HG03378 (cell line): ENCODE measurements around the gene ARHGAP15.

Experiments
- ATAC-seq: cut with Tn5 transposase; IDR thresholded peaks from one replicate; pipeline ENCODE4 v1.9.1; 2021; ENCODE audit warnings: mild to moderate bottlenecking, moderate library complexity; ENCODE audit not compliant: unreplicated experiment

ARHGAP15 gene

DNA sequence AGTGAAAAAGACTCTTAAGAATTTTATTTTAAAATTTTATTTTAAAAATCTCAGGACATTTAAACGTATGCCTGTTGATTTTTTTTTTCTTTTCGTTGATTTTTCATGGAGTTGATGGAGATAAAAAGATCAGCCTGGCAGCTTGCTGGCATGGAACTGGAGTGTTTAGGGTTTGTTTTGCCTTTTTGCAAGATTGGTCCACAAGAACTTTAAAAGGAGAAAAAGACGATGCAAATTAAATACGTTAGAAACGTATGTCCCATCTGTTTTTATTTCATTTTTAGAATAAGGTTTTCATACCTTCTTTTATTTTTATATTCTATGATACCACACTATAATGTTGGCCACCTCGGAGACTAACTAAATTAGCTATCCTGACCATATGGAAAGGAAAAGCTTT is 254.9 kb downstream of the ARHGAP15 start:
- no peak for ATAC-seq

DNA sequence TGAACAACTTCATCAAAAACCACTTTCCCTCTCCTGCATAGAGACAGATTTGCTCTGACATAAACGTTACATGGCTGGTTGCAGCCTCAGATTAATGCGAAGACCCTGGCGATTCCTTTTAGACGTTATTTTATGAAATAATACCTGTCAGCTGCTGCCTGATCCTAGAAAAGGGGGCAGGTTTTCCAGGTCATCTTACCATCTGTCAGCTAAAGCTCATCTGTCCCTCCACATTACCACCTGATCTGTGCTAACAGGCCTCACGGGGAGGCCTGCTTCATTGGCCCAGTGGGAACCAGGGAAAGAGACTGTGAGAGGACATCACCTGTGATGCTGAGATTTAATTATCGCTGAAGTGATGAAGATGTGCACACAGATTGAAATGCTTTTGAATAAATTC is 261.0 kb downstream of the ARHGAP15 start:
- ATAC-seq: no peak

DNA sequence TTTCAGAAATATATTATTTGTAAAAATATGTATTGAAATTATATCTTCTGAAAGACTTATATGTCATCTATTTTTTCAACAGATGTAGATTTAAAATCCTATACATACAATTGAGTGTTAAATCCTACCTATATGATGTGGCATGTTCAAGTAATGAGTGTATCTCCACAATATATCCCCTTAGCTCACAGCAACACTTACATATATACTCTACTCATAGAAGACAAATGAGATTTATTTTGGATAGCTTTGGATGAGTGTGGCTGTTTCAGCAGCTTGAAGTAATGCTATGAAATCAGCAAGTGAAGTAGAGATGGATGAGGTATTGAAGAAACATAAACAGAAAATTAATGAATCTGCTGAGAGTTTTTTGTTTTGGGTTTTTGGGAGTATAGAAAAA is 263.1 kb downstream of the ARHGAP15 start:
- ATAC-seq: no peak

DNA sequence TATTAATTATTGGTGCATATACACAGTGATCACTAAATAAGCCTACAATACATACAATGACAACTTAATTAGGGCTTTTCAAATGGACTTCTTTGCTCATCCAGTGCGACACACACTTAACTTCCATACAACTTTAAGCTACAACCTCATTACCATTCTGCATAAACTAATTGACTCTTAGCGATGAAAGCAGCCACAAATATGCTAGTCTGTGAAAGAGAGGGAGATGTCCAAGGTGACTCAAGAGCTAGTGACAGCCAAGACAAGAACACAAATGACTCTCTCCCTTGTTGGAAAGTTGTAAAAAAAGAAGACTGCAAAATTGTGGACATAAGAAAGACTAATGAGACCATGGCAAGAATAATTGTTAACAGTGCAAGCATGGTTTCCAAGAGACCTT is 264.8 kb downstream of the ARHGAP15 start:
- no peak for ATAC-seq

DNA sequence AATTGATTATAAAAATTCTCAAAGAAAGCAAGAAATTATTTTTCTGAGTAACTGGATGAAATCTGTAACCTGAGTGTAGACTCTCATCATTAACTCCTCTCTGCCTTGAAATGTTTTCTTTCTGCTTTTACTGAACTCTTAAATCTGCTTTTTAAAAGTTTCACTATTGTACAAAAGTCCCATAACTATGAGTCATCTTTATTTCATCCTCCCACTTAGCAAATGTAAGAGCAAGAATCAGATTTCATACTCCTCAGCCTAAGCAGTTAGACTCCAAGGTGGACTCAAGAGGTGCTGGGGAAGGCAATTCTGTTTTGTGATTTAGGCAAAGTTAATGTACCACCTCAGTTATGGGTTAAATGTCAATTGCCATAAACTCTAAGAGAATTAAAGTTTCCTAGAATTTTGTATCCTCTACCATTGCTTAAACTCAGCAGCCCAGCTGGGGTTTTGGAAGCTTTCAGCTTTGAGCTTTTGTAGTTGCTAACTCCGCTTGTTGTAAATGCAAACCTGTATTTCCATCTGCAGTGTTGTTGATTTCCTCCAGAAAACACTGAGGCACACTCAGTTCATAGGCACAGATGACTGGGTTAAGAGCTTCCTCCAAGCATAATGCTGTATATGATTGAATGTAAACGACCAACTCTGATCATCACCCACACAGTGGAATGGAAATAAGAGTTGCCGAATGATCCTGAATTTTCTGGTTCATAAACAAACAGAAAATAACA is 268.8 kb downstream of the ARHGAP15 start:
- ATAC-seq: peak; percentile 74

DNA sequence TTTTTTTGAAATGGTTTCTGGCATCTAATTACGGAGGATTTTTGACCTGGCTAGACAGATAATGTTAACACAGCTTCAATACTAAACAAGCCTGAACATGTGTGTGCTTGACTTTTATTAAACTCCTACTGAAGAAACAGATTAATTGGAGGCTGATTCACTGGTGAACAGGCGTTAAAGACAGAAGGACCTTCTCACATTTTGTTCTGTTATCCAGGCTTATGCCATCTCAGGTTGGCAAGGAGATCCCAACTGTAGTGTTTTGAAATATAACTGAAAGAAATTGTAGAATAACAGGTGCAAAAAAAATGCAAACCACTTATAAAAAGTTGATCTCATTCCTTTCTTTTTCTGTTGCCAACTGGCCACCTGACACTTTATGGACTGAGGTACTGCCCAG is 269.6 kb downstream of the ARHGAP15 start:
- ATAC-seq: no peak

DNA sequence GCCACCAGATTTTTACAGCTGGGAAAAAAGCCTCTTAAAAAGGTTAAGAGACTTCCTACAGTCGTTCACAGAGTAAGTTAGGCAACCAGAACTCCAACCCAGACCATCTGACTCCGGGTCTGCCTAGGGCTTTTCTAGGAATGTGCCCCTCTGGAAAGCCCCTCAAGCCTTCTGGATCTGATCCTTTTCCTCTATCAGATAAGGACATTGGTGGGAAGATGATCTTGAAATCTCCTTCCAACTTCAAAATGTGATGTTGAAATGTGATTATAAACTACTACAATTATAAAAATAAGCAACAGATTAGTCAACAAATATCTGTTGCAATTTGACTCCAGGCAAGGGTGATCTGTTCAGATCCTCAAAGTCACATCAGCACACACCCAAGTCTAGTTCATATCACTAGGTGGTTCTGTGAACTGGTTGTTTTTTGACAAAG is 270.4 kb downstream of the ARHGAP15 start:
- ATAC-seq: no peak

DNA sequence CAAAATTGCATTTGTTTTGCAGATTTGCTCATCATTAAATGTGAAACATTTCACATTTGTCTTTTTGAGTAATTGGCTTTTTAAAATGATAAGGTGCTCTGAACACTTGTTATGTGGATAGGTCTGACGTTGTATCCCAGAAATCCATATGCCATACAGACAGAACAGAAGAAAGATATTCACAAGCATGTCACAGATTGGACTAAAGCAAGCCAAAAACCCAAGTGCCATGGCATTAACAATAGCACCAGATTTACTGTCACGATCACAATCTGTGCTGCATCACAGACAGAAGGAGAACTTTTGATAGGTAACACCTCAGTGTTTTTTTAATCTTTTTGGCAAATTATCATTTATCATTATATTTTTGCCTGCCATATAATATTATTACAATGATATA is 272.6 kb downstream of the ARHGAP15 start:
- no peak for ATAC-seq

DNA sequence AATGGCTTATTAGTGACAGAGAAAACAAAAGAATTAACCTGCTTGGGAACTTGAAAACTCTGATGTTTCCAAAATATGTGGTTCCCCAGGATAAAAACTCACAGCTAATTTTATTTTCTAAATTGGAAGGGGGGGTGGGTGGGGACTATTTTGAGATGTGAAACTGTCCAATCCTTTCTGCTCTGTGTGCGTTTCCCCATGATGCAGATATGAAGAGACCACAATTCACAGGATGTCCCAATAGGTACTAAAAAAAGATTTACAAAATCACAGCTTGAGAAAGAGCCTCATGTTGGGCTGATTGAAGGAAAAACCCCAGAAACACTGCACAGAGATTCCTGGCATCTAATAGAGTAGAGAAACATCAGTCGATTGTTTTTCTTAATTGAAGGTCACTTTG is 273.2 kb downstream of the ARHGAP15 start:
- ATAC-seq: no peak

DNA sequence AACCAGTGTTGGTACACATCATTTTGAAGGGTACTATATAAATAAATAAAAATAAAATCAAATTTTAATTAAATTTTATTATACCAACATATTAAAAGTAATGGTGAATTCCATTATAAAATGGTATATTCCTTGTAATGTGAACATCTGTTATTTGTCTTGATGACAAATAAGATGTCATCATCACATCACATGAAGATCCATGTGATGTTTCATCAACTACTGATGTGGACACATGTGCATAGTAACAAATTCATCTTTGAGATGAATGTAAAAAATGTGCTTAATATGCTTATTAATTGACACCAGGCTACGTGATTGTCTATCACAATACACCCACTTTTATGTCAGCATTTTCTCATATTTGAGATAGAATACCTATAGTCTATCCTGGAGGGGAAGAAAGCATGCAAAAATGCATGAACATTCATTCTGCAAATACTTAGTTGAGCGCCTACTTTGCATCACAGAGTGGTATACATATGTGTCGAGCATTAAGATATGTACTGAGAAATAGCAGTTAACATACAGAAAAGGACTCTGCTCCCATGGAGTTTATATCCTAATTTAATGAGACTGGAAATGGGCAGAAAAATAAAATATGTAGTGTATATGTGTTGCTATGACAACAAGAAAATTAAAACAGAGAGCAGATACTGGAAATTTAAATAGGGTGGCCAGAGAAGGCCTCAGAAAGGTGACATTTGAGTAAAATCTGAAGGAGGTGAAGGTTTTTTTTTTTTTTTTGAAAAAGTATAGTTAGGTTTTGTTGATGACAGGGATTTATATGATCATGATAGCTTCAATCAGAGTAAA is 281.1 kb downstream of the ARHGAP15 start:
- no peak for ATAC-seq

DNA sequence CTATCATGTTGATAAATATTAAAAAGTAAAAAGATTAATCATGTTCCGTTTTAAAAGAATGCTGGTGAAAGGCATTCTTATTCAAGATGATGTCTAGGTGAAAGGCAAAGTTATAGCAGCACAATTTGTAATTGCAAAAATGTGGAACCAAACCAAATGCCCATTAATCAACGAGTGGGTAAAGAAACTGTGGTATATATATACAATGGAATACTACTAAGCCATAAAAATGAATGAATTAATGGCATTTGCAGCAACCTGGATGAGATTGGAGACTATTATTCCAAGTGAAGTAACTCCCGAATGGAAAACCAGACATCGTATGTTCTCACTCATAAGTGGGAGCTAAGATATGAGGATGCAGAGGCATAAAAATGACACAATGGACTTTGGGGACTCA is 286.4 kb downstream of the ARHGAP15 start:
- no peak for ATAC-seq

DNA sequence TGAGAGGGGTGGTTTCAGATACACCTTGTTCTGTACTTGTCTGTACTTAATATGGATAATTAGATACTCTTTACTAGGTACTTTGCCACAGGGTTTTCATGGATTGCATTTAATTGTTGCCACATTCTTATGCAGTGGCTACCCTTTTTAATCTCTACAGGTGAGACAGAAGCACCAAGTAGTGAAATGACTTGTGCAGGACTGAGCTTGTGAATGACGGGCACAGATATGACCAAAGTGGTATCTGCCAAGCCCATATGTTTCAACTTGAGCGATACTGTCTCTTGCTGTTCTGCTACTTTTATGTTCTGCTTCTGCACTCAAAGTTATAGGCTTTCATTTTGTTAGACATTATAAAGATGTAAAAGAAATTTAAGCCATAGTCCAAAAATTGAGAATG is 288.2 kb downstream of the ARHGAP15 start:
- no peak for ATAC-seq

DNA sequence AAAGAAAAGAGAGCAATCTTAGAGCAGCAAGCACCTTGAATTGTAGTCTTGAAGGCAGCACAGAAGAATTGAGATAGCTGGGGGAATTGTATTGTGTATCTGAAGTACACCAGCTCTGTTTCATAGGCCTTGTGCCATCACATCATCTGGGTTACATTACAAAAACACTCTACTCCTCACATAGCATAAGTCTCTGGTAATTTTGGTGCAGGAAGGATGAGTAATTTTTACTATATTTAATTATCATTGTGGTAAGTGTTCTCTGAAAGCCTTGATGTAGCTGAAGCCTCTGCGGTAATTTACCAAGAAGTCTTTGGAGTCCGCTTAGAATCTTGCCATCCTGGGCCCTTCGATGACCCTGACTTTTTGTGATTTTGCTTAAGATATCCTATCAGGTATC is 291.1 kb downstream of the ARHGAP15 start:
- no peak for ATAC-seq

DNA sequence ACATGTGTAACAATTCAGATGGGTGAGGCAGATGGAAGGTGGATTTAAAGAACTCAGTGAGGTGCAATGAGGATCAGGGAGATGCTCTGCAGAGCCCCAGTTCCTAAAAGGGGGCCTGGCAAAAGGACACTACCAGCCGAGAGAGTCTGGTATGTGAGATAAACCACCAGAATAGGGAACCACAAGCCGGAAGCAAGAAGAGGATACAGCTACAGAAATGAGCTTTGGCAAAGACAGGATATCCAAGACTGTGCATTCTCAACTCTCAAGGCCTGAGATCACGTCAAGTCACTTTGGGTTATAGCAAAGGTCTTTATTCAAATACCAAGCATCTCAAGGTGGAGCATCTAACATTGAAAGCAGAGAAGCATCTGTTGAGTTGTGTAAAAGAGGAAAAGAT is 293.5 kb downstream of the ARHGAP15 start:
- peak; percentile 93 for ATAC-seq

DNA sequence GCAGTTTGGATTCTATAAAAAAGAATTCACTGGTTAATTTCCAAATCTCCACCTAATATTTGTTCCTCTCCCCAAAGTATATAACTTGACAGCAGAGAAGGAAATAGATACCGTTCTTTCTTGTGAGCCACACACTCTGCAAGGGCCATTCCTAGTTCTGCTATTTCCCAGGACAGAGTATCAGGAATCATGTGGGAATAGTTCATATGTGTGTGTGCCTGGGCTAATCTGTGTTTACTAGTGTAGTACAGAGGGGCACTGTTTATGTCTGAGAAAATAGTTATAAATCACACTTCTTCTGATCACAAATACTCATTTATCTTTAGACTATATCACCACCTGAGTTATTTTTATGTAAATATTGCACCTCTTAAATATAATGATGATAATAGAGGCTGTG is 296.7 kb downstream of the ARHGAP15 start:
- no peak for ATAC-seq

DNA sequence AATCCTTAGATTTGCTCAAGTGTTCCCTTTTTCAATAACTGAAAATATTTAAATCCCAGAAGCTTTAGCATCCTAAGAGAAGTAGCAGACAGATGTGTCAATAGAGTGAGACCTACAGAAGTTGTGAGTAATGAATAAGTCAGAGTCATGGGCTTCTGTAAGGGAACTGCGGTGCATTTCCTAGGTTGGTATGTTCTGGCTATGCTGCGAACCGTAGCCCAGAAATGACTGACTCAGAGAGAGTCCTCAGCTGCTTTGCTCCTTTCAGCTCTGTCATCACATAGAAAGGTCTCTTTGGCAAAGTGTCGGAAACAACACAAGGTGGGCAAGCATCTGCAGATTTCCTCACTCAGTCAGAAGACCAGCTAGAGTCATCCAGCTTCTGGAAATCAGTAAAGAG is 297.1 kb downstream of the ARHGAP15 start:
- ATAC-seq: no peak

DNA sequence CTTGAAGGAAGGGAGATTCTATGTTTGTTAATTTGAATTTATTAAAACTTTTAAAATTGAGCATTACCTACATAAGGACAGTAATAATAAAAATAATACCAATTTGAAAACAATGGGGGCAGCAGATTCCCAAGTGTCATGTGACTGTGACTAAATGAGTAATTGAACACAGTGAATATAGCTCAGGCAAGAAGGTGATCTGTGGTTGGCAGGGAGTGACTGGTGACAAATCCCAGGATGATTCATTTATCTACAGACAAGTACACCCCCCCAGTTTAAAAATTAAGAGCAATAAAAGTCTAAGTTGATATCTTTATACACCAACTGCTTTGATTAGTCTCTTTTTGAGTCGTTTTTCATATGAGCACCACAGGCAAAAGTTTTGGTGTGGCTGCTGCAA is 299.5 kb downstream of the ARHGAP15 start:
- no peak for ATAC-seq

DNA sequence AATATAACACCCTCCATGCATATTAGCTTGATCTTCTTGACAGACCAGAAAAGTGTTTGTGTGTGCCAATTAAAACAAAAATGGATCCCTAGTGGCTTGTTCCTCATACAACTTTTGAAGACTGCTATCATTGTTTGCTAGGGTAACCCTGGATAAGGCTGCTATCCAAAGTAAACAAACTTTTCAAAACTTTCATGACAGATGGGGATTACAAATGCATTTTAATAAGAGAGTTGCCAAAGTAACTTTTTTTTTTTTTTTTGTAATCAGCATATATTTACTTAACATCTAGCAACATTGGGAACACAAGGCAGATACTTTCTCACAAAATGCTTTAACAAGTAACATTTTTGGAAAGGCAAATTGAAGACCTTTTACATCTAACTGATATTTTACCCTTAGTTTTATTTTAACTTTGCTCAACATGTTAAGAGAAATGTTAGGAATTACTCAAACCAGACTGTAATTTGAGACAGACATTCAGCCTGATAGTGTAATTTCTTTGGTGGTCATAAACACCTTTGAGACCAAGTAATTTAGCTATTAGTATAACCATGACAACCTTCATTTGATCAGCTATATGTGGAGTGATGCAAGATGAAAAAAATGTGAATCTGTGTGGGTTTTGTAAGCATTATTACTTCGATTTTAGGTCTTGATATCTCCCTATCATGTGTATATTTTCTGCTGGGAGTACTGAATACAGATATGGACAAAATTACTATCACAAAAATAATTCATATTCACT is 300.9 kb downstream of the ARHGAP15 start:
- no peak for ATAC-seq

DNA sequence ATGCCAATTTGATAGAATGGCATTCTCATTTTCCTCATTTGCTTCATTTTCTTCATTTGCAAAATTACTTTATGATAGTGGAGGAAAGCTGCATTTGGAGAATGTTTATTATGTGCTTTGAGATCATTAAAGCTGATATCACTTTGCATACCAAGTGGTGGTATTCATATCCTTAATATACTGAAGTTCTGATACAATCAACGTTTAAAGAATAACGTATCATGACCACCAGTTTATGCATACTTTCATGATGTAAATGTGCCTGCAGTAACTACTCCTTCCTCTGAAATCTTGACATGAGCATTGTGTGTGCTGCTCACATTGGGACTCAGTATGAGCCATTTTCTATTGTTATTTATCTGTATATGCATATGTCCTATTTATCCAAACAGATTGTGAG is 302.1 kb downstream of the ARHGAP15 start:
- no peak for ATAC-seq

DNA sequence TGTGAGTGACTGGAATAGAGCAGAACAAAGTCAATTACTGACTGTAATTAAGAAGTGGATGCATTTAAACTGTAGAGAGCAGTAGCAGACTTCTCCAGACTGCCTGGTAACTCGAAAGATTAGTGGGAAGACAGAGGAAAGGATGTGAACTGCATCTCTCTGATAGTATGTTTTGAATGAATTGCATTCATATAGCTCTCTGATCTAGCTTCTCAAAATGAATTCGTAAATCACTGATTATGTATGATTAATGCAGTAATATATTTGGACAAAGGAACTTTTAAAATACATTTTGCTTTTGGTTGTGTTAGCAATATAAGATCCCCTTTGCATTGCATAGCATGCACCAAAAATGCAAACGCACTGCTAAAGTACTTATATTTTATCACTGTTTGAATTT is 304.0 kb downstream of the ARHGAP15 start:
- no peak for ATAC-seq

DNA sequence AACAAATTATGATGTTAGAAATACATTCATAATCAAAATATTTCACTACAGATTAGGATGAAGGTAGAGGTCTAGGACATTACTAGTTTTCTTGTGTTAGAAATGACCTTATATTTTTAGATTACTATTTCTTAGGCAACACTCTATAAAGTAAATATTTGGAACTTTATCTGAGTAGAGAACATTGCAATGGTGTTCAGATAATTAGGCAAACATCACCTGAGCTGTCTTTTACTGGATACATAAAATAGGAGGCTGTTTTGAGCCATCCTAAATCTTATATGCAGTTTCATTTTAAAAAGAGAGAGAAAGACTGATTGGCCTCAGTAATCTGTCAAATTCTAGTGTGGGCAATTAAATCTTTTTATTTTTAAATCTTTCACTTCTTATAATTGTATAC is 304.6 kb downstream of the ARHGAP15 start:
- ATAC-seq: no peak

DNA sequence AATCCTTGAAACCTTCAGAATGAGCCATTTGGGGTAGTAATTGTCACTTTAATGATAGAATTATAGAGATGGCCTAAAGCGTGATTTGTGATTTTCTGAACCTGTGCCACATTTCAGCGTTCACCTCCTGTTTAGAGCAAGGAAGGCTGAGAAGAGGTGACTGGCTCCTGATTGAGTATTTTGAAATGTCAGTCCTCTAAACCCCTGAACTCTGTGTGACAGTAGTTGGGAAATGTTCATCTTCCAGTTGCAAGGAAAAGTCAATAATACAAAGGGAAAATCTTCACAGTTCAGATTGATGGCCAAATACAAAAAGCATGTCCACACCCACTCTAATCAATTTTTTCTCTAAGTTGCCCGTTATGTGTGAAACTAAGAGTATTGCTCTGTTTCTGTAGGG is 305.2 kb downstream of the ARHGAP15 start:
- no peak for ATAC-seq
